Measurements from ENCODE around the gene INTS2. TPM values are rescaled to one million over a fixed set of nuclear protein-coding genes. Genes with fewer than 3 reads are reported as not detected.
"Not testable (repeated sequence)": the region's sequence is repeated elsewhere in the genome, so short reads cannot be mapped to it uniquely, and the experiment has no call there.

INTS2 gene
- total RNA-seq, 1 donor from 2014 or later = 16.9 TPM

DNA sequence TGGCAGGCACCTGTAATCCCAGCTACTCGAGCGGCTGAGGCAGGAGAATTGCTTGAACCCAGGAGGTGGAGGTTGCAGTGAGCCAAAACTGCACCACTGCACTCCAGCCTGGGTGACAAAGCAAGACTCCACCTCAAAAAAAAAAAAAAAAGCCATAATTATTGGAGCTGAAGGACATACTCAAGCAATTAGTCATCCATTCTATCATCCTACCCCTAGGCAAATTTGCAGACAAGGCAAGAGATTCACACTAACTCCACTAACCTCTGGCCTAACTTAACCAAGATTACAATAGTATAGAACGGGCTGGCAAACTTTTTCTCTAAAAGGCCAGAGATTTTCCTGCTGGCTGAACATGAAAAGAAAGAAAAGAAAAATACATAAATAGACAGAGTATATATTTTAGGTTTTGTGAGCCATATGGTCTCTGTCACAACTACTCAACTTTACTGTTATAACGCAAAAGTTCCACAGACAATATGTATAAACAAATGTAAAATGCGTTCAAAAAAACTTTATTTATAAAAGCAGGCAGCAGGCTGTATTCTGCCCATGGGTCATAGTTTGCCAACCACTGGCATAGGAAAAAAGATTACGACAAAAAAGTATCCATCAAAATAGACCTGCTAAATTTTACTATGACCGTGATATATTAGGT, 94.1 kb downstream of the INTS2 start:
- H3K27me3 Mint-ChIP-seq = no peaks in the 10 kb centered on the region
- no peak overlapping the region for H3K27ac Mint-ChIP-seq
- peaks cover 2% of the 10 kb centered on the region for H3K9me3 Mint-ChIP-seq (ENCODE audit: low read depth)
- H3K36me3 Mint-ChIP-seq (ENCODE audit: insufficient read depth) = peaks cover 3% of the 10 kb centered on the region
- DNase-seq (ENCODE audit: low spot score, unreplicated experiment) = no peak
- no peak overlapping the region for H3K4me3 Mint-ChIP-seq (ENCODE audit: low read depth)
- TF ChIP-seq CTCF (IDR thresholded peaks at IDR 0.05; ENCODE audit: unreplicated experiment) = no peak
- no peaks in the 10 kb centered on the region for H3K4me1 Mint-ChIP-seq (ENCODE audit: low read depth)

DNA sequence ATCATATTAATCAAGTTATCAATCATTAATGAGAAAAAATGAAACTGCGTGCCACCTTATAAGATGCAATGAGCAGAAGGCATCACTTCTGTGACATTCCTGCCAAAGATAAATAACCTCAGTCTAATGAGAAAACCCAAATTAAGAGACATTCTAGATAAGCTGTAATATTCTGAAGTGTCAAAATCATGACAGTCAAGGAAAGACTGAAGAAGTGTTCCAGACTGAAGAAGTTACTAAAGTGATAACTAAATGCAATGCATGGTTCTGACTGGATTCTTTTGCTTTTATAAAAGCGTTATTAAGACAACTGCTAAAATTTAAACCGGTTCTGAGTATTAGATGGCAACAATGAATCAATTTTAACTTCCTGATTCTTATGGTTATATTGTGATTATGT, 95.3 kb downstream of the INTS2 start:
- no peak for TF ChIP-seq CTCF (IDR thresholded peaks at IDR 0.05; ENCODE audit: unreplicated experiment)
- Mint-ChIP-seq H3K36me3 (ENCODE audit: insufficient read depth) (peaks cover 9% of the 10 kb centered on the region), H3K9me3 (ENCODE audit: low read depth) (peaks cover 8% of the 10 kb centered on the region), H3K27me3 (no peaks in the 10 kb centered on the region), H3K4me3 (ENCODE audit: low read depth) (no peak overlapping the region), H3K4me1 (ENCODE audit: low read depth) (no peaks in the 10 kb centered on the region), H3K27ac (no peak overlapping the region)
- DNase-seq (ENCODE audit: low spot score, unreplicated experiment) = no peak

- no peak overlapping the region for H3K27ac Mint-ChIP-seq
- peaks cover 2% of the 10 kb centered on the region for H3K4me1 Mint-ChIP-seq (ENCODE audit: low read depth)
- H3K9me3 Mint-ChIP-seq (ENCODE audit: low read depth) = peaks cover 15% of the 10 kb centered on the region
- H3K27me3 Mint-ChIP-seq = no peaks in the 10 kb centered on the region
- no peak for DNase-seq (ENCODE audit: low spot score, unreplicated experiment)
- H3K36me3 Mint-ChIP-seq (ENCODE audit: insufficient read depth) = peaks cover 17% of the 10 kb centered on the region
- TF ChIP-seq CTCF (IDR thresholded peaks at IDR 0.05; ENCODE audit: unreplicated experiment) = no peak
- no peak overlapping the region for H3K4me3 Mint-ChIP-seq (ENCODE audit: low read depth)
These were observed 96.7 kb downstream of the INTS2 start for GRCh38 chr17:61831099-61831498.

DNA sequence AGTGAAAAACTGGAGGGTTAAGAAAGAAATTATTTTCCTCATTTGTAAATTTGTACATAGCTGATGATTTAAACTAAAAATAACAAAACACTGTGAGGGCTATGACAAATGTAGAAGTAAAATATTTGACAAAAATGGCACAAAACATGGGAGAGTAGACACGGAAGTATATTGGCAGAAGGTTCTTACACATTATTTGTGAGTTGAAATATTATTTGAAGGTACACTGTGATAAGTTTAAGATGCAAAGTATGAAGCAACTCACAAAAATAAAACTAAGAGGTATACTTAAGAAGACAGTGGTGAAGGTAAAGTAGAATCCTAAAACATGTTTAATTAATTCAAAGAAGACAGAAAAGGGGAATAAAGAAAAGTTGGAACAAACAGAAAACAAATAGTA, 99.1 kb downstream of the INTS2 start:
- no peak for TF ChIP-seq CTCF (IDR thresholded peaks at IDR 0.05; ENCODE audit: unreplicated experiment)
- Mint-ChIP-seq H3K4me1 (ENCODE audit: low read depth) (peaks cover 2% of the 10 kb centered on the region), H3K27me3 (no peaks in the 10 kb centered on the region), H3K27ac (no peak overlapping the region), H3K36me3 (ENCODE audit: insufficient read depth) (peaks cover 32% of the 10 kb centered on the region), H3K4me3 (ENCODE audit: low read depth) (no peak overlapping the region), H3K9me3 (ENCODE audit: low read depth) (peaks cover 23% of the 10 kb centered on the region)
- DNase-seq (ENCODE audit: low spot score, unreplicated experiment) = no peak

GRCh38 chr17:61827649-61828395, 100.0 kb downstream of the INTS2 start:
- H3K9me3 Mint-ChIP-seq (ENCODE audit: low read depth) = peaks cover 23% of the 10 kb centered on the region
- no peak for DNase-seq (ENCODE audit: low spot score, unreplicated experiment)
- H3K4me3 Mint-ChIP-seq (ENCODE audit: low read depth) = no peak overlapping the region
- H3K27ac Mint-ChIP-seq = no peak overlapping the region
- peaks cover 34% of the 10 kb centered on the region for H3K36me3 Mint-ChIP-seq (ENCODE audit: insufficient read depth)
- TF ChIP-seq CTCF (IDR thresholded peaks at IDR 0.05; ENCODE audit: unreplicated experiment) = no peak
- H3K27me3 Mint-ChIP-seq = no peaks in the 10 kb centered on the region
- H3K4me1 Mint-ChIP-seq (ENCODE audit: low read depth) = peaks cover 2% of the 10 kb centered on the region

GRCh38 chr17:61826866-61827265, 100.9 kb downstream of the INTS2 start:
- H3K27ac Mint-ChIP-seq = not testable (repeated sequence)

DNA sequence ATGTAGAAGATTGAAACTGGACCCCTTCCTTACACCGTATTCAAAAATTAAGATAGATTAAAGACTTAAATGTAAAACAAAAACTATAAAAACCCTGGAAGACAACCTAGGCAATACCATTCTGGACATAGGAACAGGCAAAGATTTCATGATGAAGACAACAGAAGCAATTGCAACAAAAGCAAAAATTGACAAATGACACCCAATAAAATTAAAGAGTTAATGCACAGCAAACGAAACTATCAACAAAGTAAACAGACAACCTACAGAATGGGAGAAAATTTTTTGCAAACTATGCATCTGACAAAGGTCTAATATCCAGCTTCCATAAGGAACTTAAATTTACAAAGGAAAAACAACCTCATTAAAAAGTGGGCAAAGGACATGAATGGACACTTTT, 101.6 kb downstream of the INTS2 start:
- H3K36me3 Mint-ChIP-seq (ENCODE audit: insufficient read depth) = peaks cover 38% of the 10 kb centered on the region
- H3K27me3 Mint-ChIP-seq; H3K4me1 Mint-ChIP-seq (ENCODE audit: low read depth); DNase-seq (ENCODE audit: low spot score, unreplicated experiment); H3K4me3 Mint-ChIP-seq (ENCODE audit: low read depth); H3K27ac Mint-ChIP-seq: not testable (repeated sequence)
- peaks cover 26% of the 10 kb centered on the region for H3K9me3 Mint-ChIP-seq (ENCODE audit: low read depth)

More at GRCh38 chr17:61826866-61827265, 100.9 kb downstream of the INTS2 start:
- H3K27me3 Mint-ChIP-seq; DNase-seq (ENCODE audit: low spot score, unreplicated experiment); H3K4me3 Mint-ChIP-seq (ENCODE audit: low read depth); H3K4me1 Mint-ChIP-seq (ENCODE audit: low read depth): not testable (repeated sequence)
- Mint-ChIP-seq H3K36me3 (ENCODE audit: insufficient read depth) (peaks cover 35% of the 10 kb centered on the region), H3K9me3 (ENCODE audit: low read depth) (peaks cover 23% of the 10 kb centered on the region)
